Activated effector memory CD4-positive, alpha-beta T cell treated with anti-CD3 and anti-CD28 coated beads, Interleukin-2, amount 50 U/mL, for 16 hours (primary cell): ENCODE results near the gene ZNF215.
"Not testable (repeated sequence)": the region's sequence is repeated elsewhere in the genome, so short reads cannot be mapped to it uniquely, and the experiment has no call there.

Experiments
- DNase-seq: peaks from one replicate; pipeline ENCODE4 v3.0.0-alpha.2; 2020

ZNF215 gene

GRCh38 chr11:6943131-6943530 is 16.9 kb downstream of the ZNF215 start:
- no peak for DNase-seq

GRCh38 chr11:6954248-6954647 is 28.0 kb downstream of the ZNF215 start:
- not testable (repeated sequence) for DNase-seq

- DNase-seq = no peak
These were observed 35.9 kb downstream of the ZNF215 start for GRCh38 chr11:6962141-6962540.

DNA sequence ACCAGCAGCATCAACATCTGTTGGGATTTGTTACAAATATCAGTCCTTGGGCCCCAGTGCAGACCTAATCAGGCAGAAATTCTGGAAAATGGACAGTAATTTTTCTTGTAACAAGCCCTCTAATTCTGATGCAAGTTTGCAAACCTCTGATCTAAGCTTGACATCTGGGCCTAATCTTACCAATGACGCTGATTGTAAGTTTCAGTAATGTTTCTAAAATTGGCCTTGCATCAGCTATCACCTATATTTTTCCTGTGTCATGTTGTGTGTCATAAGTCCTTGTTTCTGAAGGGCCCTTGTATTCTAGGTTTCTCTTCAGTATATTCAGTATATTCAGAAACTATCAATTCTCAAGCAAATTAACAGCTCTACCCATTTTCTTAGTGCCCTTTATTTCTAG is 36.4 kb downstream of the ZNF215 start:
- no peak for DNase-seq

- DNase-seq = no peak
These were observed 42.6 kb downstream of the ZNF215 start for GRCh38 chr11:6968816-6969215.

DNA sequence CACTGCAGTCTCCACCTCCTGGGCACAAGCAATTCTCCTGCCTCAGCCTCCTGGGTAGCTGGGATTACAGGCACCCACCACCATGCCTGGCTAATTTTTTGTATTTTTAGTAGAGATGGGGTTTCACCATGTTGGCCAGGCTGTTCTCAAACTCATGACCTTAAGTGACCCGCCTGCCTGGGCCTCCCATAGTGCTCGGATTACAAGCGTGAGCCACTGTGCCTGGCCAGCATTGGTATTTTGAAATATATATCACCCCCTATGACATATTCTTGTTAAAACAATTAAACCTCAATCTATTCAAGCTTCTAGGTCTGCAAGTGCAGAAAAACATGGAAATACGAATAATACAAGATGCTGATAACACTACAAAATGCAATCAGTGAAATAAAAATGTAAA is 43.6 kb downstream of the ZNF215 start:
- DNase-seq = not testable (repeated sequence)

DNA sequence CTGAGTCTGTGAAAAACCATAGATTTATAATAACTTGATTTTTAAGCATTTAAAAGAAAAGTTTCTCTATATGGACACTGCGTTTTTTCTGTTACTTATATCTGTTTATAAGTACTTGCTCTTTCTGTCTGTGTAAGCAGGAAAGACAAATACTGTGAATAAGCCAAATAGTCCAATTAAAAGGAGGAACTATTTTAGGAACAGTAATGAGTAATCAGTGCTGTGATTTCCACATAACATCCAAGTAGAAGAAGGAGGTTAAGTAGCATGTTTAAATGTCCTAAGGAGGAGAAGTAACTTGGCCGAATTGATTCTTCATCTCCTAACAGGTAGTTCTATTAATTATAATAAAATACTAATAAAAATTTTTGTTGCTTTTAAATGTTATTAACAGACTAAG is 53.1 kb downstream of the ZNF215 start:
- DNase-seq = no peak

GRCh38 chr11:6986487-6986886 is 60.3 kb downstream of the ZNF215 start:
- DNase-seq = no peak

- DNase-seq = no peak
These were observed 62.3 kb downstream of the ZNF215 start for GRCh38 chr11:6988506-6988905.

GRCh38 chr11:6991227-6991626 is 65.0 kb downstream of the ZNF215 start:
- no peak for DNase-seq

DNA sequence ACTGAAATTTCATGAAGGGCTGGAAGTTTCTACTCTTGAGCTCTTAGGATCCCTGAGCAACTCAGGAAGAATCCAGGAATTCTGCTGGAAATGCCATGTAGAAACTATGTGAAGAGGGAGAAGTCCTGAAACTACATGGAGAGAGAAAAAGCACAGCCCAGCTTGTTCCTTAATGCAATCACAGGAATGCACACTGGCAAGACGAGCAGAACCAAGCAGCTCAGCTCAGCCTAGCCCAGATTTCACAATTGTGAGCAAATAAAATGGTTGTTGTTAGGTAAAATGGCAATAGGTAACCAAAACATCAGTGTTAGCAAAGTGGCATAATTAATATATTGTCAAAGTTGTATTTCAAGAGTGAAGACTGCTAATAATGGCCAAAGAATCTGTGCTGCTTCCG is 65.8 kb downstream of the ZNF215 start:
- DNase-seq = no peak

DNA sequence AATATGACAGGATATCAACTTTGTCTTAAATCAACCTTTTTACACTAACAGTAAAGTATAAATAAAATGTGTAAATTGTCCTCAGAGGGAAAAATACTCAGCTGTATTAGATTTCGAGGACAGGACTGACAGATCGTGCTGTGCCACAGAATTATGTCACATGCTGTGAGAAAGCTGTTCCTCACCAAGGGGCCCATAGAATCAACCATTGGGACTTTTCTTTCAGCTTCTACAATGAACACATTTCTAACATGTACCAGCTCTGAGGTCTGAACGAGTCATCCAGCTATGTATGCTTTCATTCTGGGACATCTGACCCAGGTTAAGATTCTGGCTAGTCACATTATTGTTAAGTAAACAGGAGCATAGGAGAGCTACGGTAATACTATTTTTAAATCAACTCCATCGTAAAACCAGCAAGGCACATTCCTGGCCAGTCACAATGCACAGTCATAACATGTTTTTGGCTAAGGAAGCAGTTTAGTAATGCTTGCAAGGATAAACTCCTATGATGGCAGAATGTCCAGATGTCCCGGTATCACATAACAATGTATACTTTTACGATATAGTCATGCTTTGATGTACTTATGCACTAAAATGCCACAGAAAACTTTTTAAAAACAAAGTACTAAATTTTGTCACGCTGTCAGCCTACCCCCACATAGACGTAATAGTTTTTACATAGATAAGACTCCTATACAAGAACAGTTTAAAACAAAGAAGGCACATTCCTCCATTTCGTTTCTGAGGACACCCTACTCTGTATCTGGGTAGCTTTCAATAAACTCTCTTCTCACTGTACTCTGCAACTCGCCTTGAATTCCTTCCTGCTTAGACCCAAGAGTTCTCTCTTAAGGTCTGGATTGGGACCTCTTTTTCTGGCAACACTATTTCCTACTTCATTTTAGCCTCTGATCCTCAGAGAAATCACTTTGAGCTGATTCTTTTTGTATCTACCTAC is 66.5 kb downstream of the ZNF215 start:
- no peak for DNase-seq

- no peak for DNase-seq
These were observed 69.5 kb downstream of the ZNF215 start for GRCh38 chr11:6995703-6996102.

DNA sequence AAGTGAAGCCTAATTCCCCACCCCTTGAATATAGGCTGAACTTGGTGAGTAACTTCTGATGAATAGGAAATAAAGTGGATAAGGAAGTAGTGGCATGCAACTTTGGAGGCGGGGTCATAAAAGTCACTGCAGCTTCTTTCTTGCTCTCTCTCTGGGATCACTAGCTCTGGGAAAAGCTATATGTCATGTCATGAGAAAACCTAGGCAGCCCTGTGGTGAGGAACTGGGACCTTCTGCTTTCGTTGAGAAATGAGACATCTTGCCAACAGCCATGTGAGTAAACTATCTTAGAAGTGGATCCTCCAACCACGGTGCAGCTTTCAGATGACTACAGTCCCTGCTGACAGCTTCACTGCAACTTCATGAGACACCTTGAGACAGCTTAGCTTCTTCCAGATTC is 78.3 kb downstream of the ZNF215 start:
- no peak for DNase-seq
